ENCODE results near the gene BTG3.

BTG3 gene

GRCh38 chr21:17585875-17586450 lies 26.7 kb downstream of the BTG3 start:
- DNase-seq (ENCODE audit: low read depth): peak; percentile 11

GRCh38 chr21:17583898-17584297 lies 28.8 kb downstream of the BTG3 start:
- DNase-seq (ENCODE audit: low read depth): no peak

GRCh38 chr21:17580319-17580718 lies 32.4 kb downstream of the BTG3 start:
- no peak for DNase-seq (ENCODE audit: low read depth)

- DNase-seq (ENCODE audit: low read depth): no peak
Measured at GRCh38 chr21:17578876-17579275, 33.8 kb downstream of the BTG3 start.

GRCh38 chr21:17578162-17578561 lies 34.5 kb downstream of the BTG3 start:
- DNase-seq (ENCODE audit: low read depth): no peak

GRCh38 chr21:17577701-17578100 lies 35.0 kb downstream of the BTG3 start:
- DNase-seq (ENCODE audit: low read depth): no peak

GRCh38 chr21:17576080-17576835 lies 36.4 kb downstream of the BTG3 start:
- DNase-seq (ENCODE audit: low read depth): no peak

GRCh38 chr21:17575076-17575475 lies 37.6 kb downstream of the BTG3 start:
- DNase-seq (ENCODE audit: low read depth): no peak

- DNase-seq (ENCODE audit: low read depth): no peak
Measured at GRCh38 chr21:17572431-17572830, 40.3 kb downstream of the BTG3 start.

- no peak for DNase-seq (ENCODE audit: low read depth)
Measured at GRCh38 chr21:17570786-17571185, 41.9 kb downstream of the BTG3 start.

GRCh38 chr21:17560377-17561025 lies 52.2 kb downstream of the BTG3 start:
- DNase-seq (ENCODE audit: low read depth): no peak

- no peak for DNase-seq (ENCODE audit: low read depth)
Measured at GRCh38 chr21:17554679-17555465, 57.8 kb downstream of the BTG3 start.

- no peak for DNase-seq (ENCODE audit: low read depth)
Measured at GRCh38 chr21:17554120-17554519, 58.6 kb downstream of the BTG3 start.

- no peak for DNase-seq (ENCODE audit: low read depth)
Measured at GRCh38 chr21:17552410-17552809, 60.3 kb downstream of the BTG3 start.

GRCh38 chr21:17550671-17551308 lies 61.9 kb downstream of the BTG3 start:
- no peak for DNase-seq (ENCODE audit: low read depth)

GRCh38 chr21:17548262-17548661 lies 64.4 kb downstream of the BTG3 start:
- no peak for DNase-seq (ENCODE audit: low read depth)

- DNase-seq (ENCODE audit: low read depth): no peak
Measured at GRCh38 chr21:17545007-17545406, 67.7 kb downstream of the BTG3 start.

Data from HS-27A (cell line).